ENCODE results near the gene SORCS2.

DNA sequence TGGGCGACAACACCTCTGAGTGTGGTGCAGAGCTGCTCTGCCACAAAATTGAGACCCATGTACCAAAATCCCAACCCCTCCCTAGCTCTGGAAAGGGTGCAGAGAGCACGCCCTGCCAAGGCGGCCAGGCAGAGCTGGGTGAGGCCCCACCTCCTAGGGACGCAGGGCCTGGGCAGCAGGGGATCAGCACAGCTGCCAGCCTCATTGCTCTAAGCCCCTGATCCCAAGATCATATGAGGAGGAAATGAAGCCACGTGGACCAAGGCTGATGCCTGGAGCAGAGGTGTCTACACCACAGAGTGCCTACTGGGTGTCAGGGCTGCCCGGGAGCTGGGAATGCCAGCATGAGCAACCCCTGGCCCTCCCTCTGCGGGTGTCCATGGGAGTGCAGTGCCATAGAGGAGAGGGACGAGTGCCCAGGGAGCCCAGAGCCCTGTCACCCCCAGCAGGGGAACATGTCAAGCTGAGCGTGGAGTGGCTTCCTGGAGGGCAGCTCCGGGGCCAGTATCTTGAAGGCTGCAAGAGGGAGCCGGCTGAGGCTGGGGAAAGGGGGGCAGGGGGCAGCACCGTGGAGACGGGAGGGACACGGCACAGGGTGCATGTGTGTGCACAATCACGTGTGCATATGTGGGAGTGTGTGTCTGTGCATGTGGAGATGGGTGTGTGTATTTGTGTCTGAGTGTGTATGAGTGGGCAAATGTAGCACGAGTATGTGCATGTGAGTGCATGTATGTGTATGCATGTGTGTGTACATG is 306.3 kb downstream of the SORCS2 start:
- TF ChIP-seq KLF7 (tag by site-specific recombination; IDR thresholded peaks at IDR 0.05; ENCODE audit: borderline replicate concordance) (no peak), ZNF600 (tag by site-specific recombination; IDR thresholded peaks at IDR 0.05) (no peak), ZNF311 (tag by site-specific recombination; IDR thresholded peaks at IDR 0.05; ENCODE audit: borderline replicate concordance) (no peak), ZNF747 (tag by site-specific recombination; IDR thresholded peaks at IDR 0.05) (no peak), REPIN1 (tag by site-specific recombination; IDR thresholded peaks at IDR 0.05; ENCODE audit: low read depth) (no peak), ZNF843 (tag by site-specific recombination; IDR thresholded peaks at IDR 0.05) (no peak), ZNF169 (tag by site-specific recombination; IDR thresholded peaks at IDR 0.05) (no peak), BCL11B (tag by site-specific recombination; IDR thresholded peaks at IDR 0.05; ENCODE audit: low read depth) (no peak)
- TF ChIP-seq, protein P1, sequence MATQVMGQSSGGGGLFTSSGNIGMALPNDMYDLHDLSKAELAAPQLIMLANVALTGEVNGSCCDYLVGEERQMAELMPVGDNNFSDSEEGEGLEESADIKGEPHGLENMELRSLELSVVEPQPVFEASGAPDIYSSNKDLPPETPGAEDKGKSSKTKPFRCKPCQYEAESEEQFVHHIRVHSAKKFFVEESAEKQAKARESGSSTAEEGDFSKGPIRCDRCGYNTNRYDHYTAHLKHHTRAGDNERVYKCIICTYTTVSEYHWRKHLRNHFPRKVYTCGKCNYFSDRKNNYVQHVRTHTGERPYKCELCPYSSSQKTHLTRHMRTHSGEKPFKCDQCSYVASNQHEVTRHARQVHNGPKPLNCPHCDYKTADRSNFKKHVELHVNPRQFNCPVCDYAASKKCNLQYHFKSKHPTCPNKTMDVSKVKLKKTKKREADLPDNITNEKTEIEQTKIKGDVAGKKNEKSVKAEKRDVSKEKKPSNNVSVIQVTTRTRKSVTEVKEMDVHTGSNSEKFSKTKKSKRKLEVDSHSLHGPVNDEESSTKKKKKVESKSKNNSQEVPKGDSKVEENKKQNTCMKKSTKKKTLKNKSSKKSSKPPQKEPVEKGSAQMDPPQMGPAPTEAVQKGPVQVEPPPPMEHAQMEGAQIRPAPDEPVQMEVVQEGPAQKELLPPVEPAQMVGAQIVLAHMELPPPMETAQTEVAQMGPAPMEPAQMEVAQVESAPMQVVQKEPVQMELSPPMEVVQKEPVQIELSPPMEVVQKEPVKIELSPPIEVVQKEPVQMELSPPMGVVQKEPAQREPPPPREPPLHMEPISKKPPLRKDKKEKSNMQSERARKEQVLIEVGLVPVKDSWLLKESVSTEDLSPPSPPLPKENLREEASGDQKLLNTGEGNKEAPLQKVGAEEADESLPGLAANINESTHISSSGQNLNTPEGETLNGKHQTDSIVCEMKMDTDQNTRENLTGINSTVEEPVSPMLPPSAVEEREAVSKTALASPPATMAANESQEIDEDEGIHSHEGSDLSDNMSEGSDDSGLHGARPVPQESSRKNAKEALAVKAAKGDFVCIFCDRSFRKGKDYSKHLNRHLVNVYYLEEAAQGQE (tag by site-specific recombination; IDR thresholded peaks at IDR 0.05), result no peak
- TF ChIP-seq, protein P2, sequence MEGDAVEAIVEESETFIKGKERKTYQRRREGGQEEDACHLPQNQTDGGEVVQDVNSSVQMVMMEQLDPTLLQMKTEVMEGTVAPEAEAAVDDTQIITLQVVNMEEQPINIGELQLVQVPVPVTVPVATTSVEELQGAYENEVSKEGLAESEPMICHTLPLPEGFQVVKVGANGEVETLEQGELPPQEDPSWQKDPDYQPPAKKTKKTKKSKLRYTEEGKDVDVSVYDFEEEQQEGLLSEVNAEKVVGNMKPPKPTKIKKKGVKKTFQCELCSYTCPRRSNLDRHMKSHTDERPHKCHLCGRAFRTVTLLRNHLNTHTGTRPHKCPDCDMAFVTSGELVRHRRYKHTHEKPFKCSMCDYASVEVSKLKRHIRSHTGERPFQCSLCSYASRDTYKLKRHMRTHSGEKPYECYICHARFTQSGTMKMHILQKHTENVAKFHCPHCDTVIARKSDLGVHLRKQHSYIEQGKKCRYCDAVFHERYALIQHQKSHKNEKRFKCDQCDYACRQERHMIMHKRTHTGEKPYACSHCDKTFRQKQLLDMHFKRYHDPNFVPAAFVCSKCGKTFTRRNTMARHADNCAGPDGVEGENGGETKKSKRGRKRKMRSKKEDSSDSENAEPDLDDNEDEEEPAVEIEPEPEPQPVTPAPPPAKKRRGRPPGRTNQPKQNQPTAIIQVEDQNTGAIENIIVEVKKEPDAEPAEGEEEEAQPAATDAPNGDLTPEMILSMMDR (tag by site-specific recombination; IDR thresholded peaks at IDR 0.05), result no peak
- TF ChIP-seq, protein P3, sequence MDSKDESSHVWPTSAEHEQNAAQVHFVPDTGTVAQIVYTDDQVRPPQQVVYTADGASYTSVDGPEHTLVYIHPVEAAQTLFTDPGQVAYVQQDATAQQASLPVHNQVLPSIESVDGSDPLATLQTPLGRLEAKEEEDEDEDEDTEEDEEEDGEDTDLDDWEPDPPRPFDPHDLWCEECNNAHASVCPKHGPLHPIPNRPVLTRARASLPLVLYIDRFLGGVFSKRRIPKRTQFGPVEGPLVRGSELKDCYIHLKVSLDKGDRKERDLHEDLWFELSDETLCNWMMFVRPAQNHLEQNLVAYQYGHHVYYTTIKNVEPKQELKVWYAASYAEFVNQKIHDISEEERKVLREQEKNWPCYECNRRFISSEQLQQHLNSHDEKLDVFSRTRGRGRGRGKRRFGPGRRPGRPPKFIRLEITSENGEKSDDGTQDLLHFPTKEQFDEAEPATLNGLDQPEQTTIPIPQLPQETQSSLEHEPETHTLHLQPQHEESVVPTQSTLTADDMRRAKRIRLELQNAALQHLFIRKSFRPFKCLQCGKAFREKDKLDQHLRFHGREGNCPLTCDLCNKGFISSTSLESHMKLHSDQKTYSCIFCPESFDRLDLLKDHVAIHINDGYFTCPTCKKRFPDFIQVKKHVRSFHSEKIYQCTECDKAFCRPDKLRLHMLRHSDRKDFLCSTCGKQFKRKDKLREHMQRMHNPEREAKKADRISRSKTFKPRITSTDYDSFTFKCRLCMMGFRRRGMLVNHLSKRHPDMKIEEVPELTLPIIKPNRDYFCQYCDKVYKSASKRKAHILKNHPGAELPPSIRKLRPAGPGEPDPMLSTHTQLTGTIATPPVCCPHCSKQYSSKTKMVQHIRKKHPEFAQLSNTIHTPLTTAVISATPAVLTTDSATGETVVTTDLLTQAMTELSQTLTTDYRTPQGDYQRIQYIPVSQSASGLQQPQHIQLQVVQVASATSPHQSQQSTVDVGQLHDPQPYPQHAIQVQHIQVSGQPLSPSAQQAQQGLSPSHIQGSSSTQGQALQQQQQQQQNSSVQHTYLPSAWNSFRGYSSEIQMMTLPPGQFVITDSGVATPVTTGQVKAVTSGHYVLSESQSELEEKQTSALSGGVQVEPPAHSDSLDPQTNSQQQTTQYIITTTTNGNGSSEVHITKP (tag by site-specific recombination; IDR thresholded peaks at IDR 0.05), result no peak

Data from HEK293 (cell line).